GM23338 (cell line): ENCODE results near the gene DNAAF3.

Experiments
- CTCF ChIP-seq, 2 experiments: fragments of 200-600 bp in 1 of 2; sonication (generic) in 1 of 2; conservative IDR thresholded peaks; 2 replicates each; pipeline versions ENCODE4 v1.5.1 to v1.6.1; 2016 to 2017; ENCODE audit warnings: antibody characterized with exemption in 2 of 2, low read depth in 2 of 2, mild to moderate bottlenecking in 2 of 2, moderate library complexity in 1 of 2
- EZH2 ChIP-seq: fragments of 200-600 bp; sonication (generic); IDR thresholded peaks from one replicate; pipeline ENCODE4 v1.8.0; 2017; ENCODE audit warnings: antibody characterized with exemption, mild to moderate bottlenecking, low read depth; ENCODE audit not compliant: unreplicated experiment
- REST ChIP-seq: IDR thresholded peaks from one replicate; pipeline ENCODE4 v1.6.1; 2018; ENCODE audit warnings: antibody characterized with exemption; ENCODE audit not compliant: unreplicated experiment

GRCh38 chr19:55158848-55159749, 7.3 kb downstream of the DNAAF3 start:
- TF ChIP-seq CTCF (conservative IDR thresholded peaks at IDR 0.05; ENCODE audit: low read depth in 2 of 2) (no peak), REST (no peak), EZH2 (no peak)
